C4-2B (cell line): Measurements from ENCODE around the gene CSRP1.
"Not testable (repeated sequence)": the region's sequence is repeated elsewhere in the genome, so short reads cannot be mapped to it uniquely, and the experiment has no call there.

Experiments used
- H3K27ac ChIP-seq: fragments of 450-650 bp; 2 replicates; pipeline ENCODE4 v1.5.1; 2017
- ZFX ChIP-seq: fragments of 450-650 bp; IDR thresholded peaks from 2 replicates; pipeline ENCODE4 v1.6.1; 2017
- TF ChIP-seq, protein P1 (sequence below): fragments of 450-650 bp; conservative IDR thresholded peaks from 2 replicates; pipeline ENCODE4 v1.5.1; 2017; ENCODE audit warnings: mild to moderate bottlenecking

The CSRP1 gene

DNA sequence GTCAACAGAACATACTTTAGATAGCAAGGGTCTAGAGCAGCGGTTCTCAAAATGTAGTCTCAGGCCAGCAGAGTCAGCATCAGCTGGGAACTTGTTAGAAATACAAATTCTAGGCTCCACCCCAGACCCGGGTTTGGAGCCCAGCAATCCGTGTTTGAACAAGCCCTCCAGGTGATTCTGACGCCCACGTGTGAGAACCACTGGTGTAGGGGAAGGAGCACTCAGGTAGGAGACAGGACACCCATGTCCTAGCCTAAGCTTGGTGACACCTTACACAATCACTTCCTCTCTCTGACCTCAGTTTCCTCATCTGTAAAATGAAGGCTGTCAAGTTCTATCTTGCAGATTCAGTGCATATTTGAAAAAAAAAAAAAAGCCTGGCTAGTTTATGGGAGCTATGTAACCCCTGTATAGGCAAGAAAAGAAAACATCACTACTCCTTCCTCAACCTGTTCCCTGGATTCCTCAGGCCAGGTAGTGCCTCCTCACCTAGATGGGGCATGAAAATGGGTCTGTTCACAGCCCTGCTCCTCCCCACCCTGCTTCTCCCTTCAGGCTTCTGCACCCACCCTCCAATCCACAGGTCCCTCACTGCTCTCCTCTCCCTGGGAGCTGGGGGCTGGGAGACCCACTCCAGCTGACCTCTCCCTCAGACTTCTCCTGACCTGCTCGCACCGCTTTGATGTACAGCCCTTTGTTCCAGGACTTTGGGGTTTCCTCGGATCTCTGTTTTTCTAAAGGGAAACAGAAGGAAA lies 30.8 kb downstream of the CSRP1 start:
- no peak overlapping the region for H3K27ac ChIP-seq

DNA sequence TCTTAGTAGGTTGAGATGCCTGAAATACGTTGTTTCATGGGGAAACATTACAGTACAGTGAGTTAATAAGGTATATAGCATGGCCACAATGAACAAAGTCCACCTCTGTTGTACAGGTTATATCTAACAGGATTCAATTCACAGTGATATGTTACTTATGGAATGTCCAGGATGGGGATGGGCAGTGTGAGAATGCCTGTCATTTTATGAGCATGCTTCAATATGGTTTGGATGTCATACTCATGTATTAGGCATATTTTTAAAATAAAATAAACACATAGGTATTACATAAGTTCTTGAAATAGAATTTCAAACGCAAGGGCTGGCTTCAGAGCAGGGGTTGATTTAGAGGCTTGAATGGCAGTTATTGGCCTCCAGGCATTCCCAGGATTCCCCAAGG lies 31.8 kb downstream of the CSRP1 start:
- TF ChIP-seq, protein P1, sequence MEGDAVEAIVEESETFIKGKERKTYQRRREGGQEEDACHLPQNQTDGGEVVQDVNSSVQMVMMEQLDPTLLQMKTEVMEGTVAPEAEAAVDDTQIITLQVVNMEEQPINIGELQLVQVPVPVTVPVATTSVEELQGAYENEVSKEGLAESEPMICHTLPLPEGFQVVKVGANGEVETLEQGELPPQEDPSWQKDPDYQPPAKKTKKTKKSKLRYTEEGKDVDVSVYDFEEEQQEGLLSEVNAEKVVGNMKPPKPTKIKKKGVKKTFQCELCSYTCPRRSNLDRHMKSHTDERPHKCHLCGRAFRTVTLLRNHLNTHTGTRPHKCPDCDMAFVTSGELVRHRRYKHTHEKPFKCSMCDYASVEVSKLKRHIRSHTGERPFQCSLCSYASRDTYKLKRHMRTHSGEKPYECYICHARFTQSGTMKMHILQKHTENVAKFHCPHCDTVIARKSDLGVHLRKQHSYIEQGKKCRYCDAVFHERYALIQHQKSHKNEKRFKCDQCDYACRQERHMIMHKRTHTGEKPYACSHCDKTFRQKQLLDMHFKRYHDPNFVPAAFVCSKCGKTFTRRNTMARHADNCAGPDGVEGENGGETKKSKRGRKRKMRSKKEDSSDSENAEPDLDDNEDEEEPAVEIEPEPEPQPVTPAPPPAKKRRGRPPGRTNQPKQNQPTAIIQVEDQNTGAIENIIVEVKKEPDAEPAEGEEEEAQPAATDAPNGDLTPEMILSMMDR: no peak
- TF ChIP-seq ZFX: no peak
- no peak overlapping the region for H3K27ac ChIP-seq

More for the DNA sequence above, 30.8 kb downstream of the CSRP1 start:
- TF ChIP-seq, protein P1: no peak
- TF ChIP-seq ZFX: no peak

- no peak for TF ChIP-seq ZFX
- TF ChIP-seq, protein P1: no peak
- H3K27ac ChIP-seq: no peak overlapping the region
Observed at GRCh38 chr1:201473296-201473695, 33.6 kb downstream of the CSRP1 start.

DNA sequence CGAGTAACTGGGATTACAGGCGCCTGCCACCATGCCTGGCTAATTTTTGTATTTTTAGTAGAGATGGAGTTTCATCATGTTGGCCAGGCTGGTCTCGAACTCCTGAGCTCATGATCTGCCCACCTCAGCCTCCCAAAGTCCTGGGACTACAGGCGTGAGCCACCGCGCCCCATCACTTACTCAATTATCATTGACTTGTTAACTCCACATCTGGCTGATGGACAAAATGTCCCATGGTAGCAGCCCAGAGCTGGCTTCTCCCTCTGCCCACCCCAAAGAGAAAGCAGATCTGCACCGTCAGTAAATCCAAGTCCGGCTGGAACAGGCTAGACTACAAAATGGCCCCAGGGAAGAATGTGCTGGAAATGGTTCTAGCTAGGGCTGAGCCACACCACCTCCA lies 34.6 kb downstream of the CSRP1 start:
- H3K27ac ChIP-seq: not testable (repeated sequence)

DNA sequence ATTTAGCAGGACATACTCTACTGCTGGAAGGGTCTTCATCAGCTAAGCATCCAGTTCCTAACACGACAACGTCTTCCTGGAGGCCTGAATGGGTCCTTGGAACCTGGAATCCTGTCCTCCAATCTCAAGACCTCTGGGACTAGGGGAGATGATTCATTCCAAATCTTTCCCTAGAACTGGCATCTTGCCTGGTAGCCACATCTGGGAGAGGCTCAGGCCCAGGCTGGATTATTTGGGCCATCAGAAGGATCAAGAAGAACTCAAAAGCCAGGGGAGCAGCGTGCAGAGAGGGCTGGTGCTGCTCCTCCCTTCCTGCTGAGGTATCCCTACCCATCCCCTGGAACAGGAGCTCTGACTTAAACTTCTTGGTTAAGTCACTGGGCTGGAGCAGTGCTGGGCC lies 35.2 kb downstream of the CSRP1 start:
- no peak for TF ChIP-seq ZFX
- TF ChIP-seq, protein P1: no peak

DNA sequence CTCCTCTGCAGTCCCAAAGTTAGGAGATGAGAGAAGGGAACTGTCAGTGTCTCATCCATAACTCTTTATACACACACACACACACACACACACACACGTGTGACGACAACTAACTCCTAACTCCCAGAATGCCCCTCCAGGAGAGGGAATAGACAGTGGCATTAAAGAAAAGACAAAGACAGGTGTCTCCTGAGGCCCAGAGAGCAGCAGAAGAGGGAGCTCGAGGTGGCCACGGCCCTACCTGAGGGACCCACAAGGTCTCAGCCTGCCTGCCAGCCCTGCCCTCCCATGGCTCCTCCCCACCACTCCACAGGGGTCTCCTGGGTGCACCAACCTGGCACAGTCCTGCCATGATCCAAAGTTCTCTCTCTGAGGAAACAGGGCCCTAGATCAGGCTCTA lies 36.3 kb downstream of the CSRP1 start:
- H3K27ac ChIP-seq: no peak overlapping the region
- TF ChIP-seq, protein P1: no peak
- no peak for TF ChIP-seq ZFX

More for the DNA sequence above, 35.2 kb downstream of the CSRP1 start:
- no peak overlapping the region for H3K27ac ChIP-seq

DNA sequence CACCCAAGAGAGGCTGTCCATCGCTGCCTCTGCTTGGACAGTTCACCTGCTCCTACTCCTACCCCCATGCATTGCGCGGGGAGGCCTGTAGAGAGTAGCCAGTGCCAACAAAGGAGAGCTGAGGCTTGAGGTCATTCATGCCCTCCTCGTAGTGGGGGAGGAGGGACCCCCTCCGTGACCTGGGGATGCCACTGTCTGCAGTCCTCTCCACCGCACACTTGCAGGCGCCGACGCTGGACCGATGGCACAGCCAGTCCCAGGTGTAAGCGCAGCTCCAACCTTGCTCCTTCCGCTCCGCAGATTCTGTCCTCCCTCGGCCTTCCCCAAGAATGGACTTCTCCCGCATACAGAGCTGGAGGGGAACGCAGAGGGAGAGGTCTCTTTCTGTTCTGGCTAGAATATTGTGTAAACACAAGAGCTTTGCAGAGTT lies 37.3 kb downstream of the CSRP1 start:
- peak overlapping the region; percentile 84; the same call in 1 of the 2 replicates for H3K27ac ChIP-seq
- TF ChIP-seq, protein P1: no peak
